NT2/D1 (cell line): ENCODE data around the gene TAB3.

Source experiments
- DNase-seq: peaks from one replicate; pipeline ENCODE4 v3.0.0-alpha.2; 2011; ENCODE audit warnings: low read depth, low spot score
- H3K27me3 ChIP-seq: 2 replicates; pipeline ENCODE4 v1.6.0; 2011; ENCODE audit warnings: mild to moderate bottlenecking; ENCODE audit not compliant: insufficient read length, insufficient read depth
- H3K36me3 ChIP-seq: 2 replicates; pipeline ENCODE4 v1.6.1; 2011; ENCODE audit warnings: mild to moderate bottlenecking, low read length, mixed read lengths; ENCODE audit not compliant: insufficient read depth, insufficient read length
- H3K4me1 ChIP-seq: 2 replicates; pipeline ENCODE4 v1.5.1; 2011; ENCODE audit not compliant: insufficient read depth, insufficient read length
- H3K4me3 ChIP-seq: 2 replicates; pipeline ENCODE4 v1.5.1; 2011; ENCODE audit warnings: low read depth; ENCODE audit not compliant: insufficient read length
- H3K9ac ChIP-seq: 2 replicates; pipeline ENCODE4 v1.6.0; 2011; ENCODE audit warnings: low read depth; ENCODE audit not compliant: insufficient read length
- H3K9me3 ChIP-seq: 2 replicates; pipeline ENCODE4 v1.5.1; 2011; ENCODE audit warnings: mild to moderate bottlenecking, low read length; ENCODE audit not compliant: insufficient read depth
- SUZ12 ChIP-seq: IDR thresholded peaks from 2 replicates; pipeline ENCODE4 v1.6.1; 2011; ENCODE audit not compliant: insufficient read length, insufficient read depth; ENCODE audit errors: extremely low read depth
- YY1 ChIP-seq: IDR thresholded peaks from 2 replicates; pipeline ENCODE4 v1.6.1; 2011; ENCODE audit not compliant: insufficient read length, insufficient read depth
- ZNF274 ChIP-seq: IDR thresholded peaks from 2 replicates; pipeline ENCODE4 v1.6.1; 2011; ENCODE audit warnings: mild to moderate bottlenecking, low read depth, low read length

TAB3 gene

DNA sequence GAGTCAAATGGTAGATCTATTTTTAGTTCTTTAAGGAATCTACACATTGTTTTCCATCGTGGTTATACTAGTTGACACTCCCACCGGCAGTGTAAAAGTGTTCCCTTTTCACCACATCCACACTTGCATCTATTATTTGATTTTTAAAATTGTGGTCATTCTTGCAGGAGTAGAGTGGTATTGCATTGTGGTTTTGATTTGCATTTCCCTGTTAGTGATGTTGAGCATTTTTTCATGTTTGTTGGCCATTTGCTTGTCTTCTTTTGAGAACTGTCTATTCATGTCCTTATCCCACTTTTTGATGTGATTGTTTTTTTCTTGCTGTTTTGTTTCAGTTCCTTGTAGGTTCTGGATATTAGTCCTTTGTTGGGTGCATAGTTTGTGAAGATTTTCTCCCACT, 70.0 kb downstream of the TAB3 start:
- Histone ChIP-seq H3K4me1 (no peaks in the 10 kb centered on the region), H3K4me3 (no peak overlapping the region), H3K27me3 (no peaks in the 10 kb centered on the region), H3K9me3 (no peaks in the 10 kb centered on the region), H3K9ac (no peak overlapping the region), H3K36me3 (no peaks in the 10 kb centered on the region)
- no peak for DNase-seq
- TF ChIP-seq ZNF274 (no peak), YY1 (no peak), SUZ12 (no peak)

DNA sequence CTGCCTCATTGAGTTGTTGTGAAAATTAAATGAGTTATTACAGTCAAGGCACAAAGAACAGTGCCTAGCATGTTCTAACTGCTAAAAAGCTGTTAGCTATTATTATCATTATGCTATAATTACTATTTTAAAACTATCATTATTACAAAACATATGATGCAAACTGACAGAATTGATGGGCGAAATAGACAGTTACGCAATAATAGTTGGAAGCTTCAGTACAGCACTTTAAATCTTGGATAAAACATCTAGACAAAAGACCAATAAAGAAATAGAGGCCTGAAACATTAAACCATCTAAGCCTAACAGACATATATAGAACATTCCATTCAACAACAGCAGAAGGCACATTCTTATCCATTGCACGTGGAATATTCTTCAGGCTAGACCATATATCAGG, 73.0 kb downstream of the TAB3 start:
- Histone ChIP-seq H3K27me3 (no peaks in the 10 kb centered on the region), H3K9me3 (no peaks in the 10 kb centered on the region), H3K4me1 (no peaks in the 10 kb centered on the region), H3K9ac (no peak overlapping the region), H3K36me3 (no peaks in the 10 kb centered on the region), H3K4me3 (no peak overlapping the region)
- TF ChIP-seq SUZ12 (no peak), ZNF274 (no peak), YY1 (no peak)
- no peak for DNase-seq

DNA sequence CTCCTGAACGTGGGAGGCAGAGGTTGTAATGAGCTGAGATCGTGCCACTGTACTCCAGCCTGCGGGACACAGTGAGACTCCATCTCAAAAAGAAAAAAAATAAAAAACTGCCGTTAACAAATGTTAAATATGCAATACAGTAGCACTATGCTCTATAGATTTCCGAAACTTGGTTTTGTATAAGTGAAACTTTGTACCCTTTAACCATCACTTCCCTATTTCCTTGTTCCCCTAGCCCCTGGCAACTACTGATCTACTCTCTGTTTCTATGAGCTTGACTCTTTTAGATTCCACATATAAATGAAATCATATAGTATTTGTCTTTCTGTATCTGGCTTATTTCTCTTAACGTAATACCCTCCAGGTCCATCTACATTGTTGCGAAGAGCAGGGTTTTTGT, 74.1 kb downstream of the TAB3 start:
- H3K9ac ChIP-seq = no peak overlapping the region
- DNase-seq = no peak
- TF ChIP-seq ZNF274 = no peak
- TF ChIP-seq YY1 = no peak
- no peak for TF ChIP-seq SUZ12
- H3K4me3 ChIP-seq = no peak overlapping the region
- H3K27me3 ChIP-seq = no peaks in the 10 kb centered on the region
- H3K9me3 ChIP-seq = no peaks in the 10 kb centered on the region
- H3K4me1 ChIP-seq = no peaks in the 10 kb centered on the region
- H3K36me3 ChIP-seq = no peaks in the 10 kb centered on the region

- no peak for TF ChIP-seq YY1
- TF ChIP-seq ZNF274 = no peak
- TF ChIP-seq SUZ12 = no peak
- H3K27me3 ChIP-seq = no peaks in the 10 kb centered on the region
- H3K9me3 ChIP-seq = no peaks in the 10 kb centered on the region
- H3K9ac ChIP-seq = no peak overlapping the region
- DNase-seq = no peak
- no peak overlapping the region for H3K4me3 ChIP-seq
- no peaks in the 10 kb centered on the region for H3K36me3 ChIP-seq
- H3K4me1 ChIP-seq = no peaks in the 10 kb centered on the region
Measured at GRCh38 chrX:30812326-30812725, 76.7 kb downstream of the TAB3 start.

DNA sequence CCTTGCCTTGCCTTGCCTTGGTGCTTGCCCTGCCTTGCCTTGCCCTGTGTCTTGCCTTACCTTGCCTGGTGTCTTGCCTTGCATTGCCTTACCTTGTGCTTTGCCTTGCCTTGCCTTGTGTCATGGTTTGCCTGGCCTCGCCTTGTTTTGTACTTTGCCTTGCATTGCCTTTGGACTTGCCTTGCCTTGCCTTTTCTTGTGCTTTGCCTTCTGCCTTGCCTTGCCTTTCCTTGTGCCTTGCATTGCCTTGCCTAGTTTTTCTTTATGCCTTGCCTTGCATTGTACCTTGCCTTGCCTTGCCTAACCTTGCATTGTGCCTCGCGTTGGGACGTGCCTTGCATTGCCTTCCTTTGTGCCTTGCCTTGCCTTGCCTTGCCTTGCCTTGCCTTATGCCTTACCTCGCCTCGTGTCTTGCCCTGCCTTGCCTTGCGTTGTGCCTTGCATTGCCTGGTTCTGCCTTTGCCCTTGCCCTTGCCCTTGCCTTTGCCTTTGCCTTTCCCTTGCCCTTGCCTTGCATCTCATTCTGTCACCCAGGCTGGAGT, 82.8 kb downstream of the TAB3 start:
- Histone ChIP-seq H3K27me3 (no peaks in the 10 kb centered on the region), H3K9me3 (no peaks in the 10 kb centered on the region)
- no peak for TF ChIP-seq SUZ12
- TF ChIP-seq ZNF274 = no peak
- TF ChIP-seq YY1 = no peak

DNA sequence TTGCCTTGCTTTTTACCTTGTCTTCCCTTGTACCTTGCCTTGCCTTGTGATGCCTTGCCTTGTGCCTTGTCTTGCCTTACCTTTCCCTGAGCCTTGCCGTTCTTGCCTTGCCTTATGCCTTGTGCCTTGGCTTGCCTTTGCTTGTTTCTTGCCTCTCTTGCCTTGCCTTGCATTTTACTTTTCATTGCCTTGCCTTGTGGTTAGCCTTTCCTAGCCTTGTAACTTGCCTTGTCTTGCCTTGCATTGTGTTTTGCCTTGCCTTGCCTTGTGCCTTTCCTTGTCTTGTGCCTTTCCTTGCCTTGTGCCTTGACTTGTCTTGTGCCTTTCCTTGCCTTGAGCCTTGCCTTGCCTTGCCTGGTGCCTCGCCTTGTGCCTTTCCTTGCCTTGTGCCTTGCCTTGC, 84.6 kb downstream of the TAB3 start:
- DNase-seq = no peak
- Histone ChIP-seq H3K9me3 (no peaks in the 10 kb centered on the region; the same call in 1 of the 2 replicates), H3K27me3 (no peaks in the 10 kb centered on the region), H3K36me3 (no peaks in the 10 kb centered on the region), H3K4me1 (no peaks in the 10 kb centered on the region), H3K9ac (no peak overlapping the region), H3K4me3 (no peak overlapping the region)
- TF ChIP-seq YY1 (no peak), ZNF274 (no peak), SUZ12 (no peak)

More for the DNA sequence above, 82.8 kb downstream of the TAB3 start:
- Histone ChIP-seq H3K36me3 (no peaks in the 10 kb centered on the region), H3K9ac (no peak overlapping the region), H3K4me3 (no peak overlapping the region), H3K4me1 (no peaks in the 10 kb centered on the region)
- no peak for DNase-seq

- Histone ChIP-seq H3K4me1 (no peaks in the 10 kb centered on the region), H3K27me3 (no peaks in the 10 kb centered on the region), H3K9me3 (no peaks in the 10 kb centered on the region; the same call in 1 of the 2 replicates), H3K36me3 (no peaks in the 10 kb centered on the region), H3K9ac (no peak overlapping the region), H3K4me3 (no peak overlapping the region)
- TF ChIP-seq YY1 (no peak), SUZ12 (no peak), ZNF274 (no peak)
- no peak for DNase-seq
Measured at GRCh38 chrX:30800901-30801300, 88.2 kb downstream of the TAB3 start.

DNA sequence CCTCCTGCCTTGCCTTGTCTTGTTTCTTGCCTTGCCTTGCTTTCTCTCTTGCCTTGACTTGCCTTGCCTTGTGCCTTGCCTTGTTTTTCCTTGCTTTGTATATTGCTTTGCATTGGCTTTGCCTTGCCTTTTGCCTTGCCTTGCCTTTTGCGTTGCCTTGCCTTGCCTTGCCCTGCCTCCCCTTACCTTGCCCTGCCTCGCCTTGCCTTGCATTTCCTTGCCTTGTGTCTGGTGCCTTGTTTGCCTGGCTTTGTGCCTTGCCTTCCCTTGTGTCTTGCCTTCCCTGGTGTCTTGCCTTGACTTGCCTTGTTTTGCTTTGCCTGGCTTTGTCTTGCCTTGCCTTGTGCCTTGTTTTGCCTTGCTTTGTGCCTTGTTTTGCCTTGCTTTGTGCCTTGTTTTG, 89.7 kb downstream of the TAB3 start:
- no peak overlapping the region for H3K4me3 ChIP-seq
- TF ChIP-seq YY1 (no peak), SUZ12 (no peak), ZNF274 (no peak)
- H3K9ac ChIP-seq = no peak overlapping the region
- no peaks in the 10 kb centered on the region for H3K4me1 ChIP-seq
- peaks cover 3% of the 10 kb centered on the region; the same call in 1 of the 2 replicates for H3K9me3 ChIP-seq
- H3K27me3 ChIP-seq = no peaks in the 10 kb centered on the region
- no peak for DNase-seq
- no peaks in the 10 kb centered on the region for H3K36me3 ChIP-seq
